Mucosa of descending colon (tissue), 3 donors: Measurements from ENCODE around the gene E4F1. TPM values are rescaled to one million over a fixed set of nuclear protein-coding genes. Genes with fewer than 3 reads are reported as not detected.

Experiments used
- ATAC-seq: fragments of 200-7000 bp; cut with Tn5 transposase; one replicate; pipeline ENCODE4 v1.9.1; 2020; ENCODE audit warnings: mild to moderate bottlenecking, moderate library complexity
- DNase-seq, 3 donors: peaks; one replicate each; pipeline ENCODE4 v3.0.0-alpha.2; 2020
- H3K36me3 ChIP-seq: fragments of 200-600 bp; one replicate; pipeline ENCODE4 v1.8.0; 2021; ENCODE audit warnings: low read depth, mild to moderate bottlenecking
- H3K4me1 ChIP-seq: fragments of 200-600 bp; one replicate; pipeline ENCODE4 v1.8.0; 2021; ENCODE audit warnings: low read depth, mild to moderate bottlenecking
- H3K4me3 ChIP-seq: fragments of 200-600 bp; one replicate; pipeline ENCODE4 v1.8.0; 2021; ENCODE audit warnings: mild to moderate bottlenecking
- H3K9me3 ChIP-seq: fragments of 200-600 bp; one replicate; pipeline ENCODE4 v1.8.0; 2021; ENCODE audit warnings: mild to moderate bottlenecking
- CTCF ChIP-seq: fragments of 200-600 bp; IDR thresholded peaks from one replicate; pipeline ENCODE4 v1.8.0; 2022; ENCODE audit warnings: antibody characterized with exemption, mild to moderate bottlenecking
- intact Hi-C, 2 donors: fragments of 100-400 bp; cut with DNase I in 1 of 2; cut with micrococcal nuclease in 1 of 2; formaldehyde crosslinking; loops; one replicate each; pipeline versions ENCODE4 v1.11.0 to v1.11.1; 2022; cut with DNase I, micrococcal nuclease
- total RNA-seq, 3 donors: library from RNA; stranded (reverse); fragmentation: NEBNext Ultra II Directional in 2 of 3; extraction: Animal tissue kit (Norgen Biotek cat#: 25700) in 2 of 3; gene quantifications; one replicate each; pipeline versions ENCODE4 v1.2.1 to v1.2.4, GENCODE V29; 2021 to 2023
- donor health status: DM: no; HTN: no; CAD: no; lungs with moderate emphysema.
- donor health status: DM: no; HTN: no; CAD: no.
- donor health status: DM: no; HTN: yes; CAD: no.

Gene E4F1
- total RNA-seq, 3 donors from 2014 or later: 23.5 to 28.3 (median 24.2) TPM

DNA sequence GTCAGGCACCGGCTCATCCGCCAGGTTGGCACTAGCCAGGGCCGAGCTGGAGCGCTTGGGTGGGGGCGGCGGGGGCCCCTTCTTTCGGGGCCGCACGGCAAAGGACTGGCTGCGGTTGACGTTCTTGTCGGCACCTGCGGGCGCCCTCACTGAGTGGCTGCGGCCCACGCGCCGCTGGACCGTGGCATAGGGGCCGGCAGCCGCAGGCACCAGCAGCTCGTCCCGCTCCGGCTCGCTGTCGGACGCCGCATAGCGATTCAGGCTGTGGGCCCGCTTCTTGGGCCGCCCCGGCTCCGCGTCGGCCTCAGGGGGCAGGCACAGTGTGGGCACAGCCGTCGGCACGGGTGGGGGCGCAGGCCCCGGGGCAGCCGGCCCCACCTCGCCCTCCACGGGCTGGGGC is 42.9 kb upstream of the E4F1 start:
- no peak overlapping the region for H3K4me3 ChIP-seq
- H3K4me1 ChIP-seq: no peaks in the 10 kb centered on the region
- no peaks in the 10 kb centered on the region for H3K9me3 ChIP-seq
- peaks cover 3% of the 10 kb centered on the region for H3K36me3 ChIP-seq
- intact Hi-C loops: no loop called here
- DNase-seq: no peak
- no peak for ATAC-seq
- TF ChIP-seq CTCF: no peak

GRCh38 chr16:2180962-2181923 is 42.1 kb upstream of the E4F1 start:
- H3K36me3 ChIP-seq: peaks cover 3% of the 10 kb centered on the region
- no peak for TF ChIP-seq CTCF
- DNase-seq: no peak
- H3K4me3 ChIP-seq: no peak overlapping the region
- H3K4me1 ChIP-seq: no peaks in the 10 kb centered on the region
- intact Hi-C loops: no loop called here
- H3K9me3 ChIP-seq: no peaks in the 10 kb centered on the region
- no peak for ATAC-seq

DNA sequence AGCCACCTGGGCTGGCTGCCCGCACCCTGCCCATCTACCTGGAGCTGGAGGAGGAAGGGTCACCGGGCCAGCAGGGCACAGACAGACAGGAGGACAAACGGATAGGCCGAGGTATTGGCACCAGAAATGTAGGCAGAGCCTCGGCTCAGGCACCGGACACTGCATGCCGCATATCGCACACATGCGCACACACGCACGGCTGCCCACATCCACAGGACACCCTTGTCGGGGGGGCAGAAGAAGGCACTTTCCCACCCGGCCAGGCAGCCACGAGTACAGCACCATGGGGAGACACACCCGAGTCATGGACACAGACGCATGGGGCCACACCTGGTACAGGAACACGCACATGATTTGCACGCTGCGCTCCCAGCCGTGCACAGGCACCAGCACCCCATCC is 41.4 kb upstream of the E4F1 start:
- Histone ChIP-seq H3K36me3 (no peaks in the 10 kb centered on the region), H3K4me1 (no peaks in the 10 kb centered on the region), H3K9me3 (no peaks in the 10 kb centered on the region), H3K4me3 (no peak overlapping the region)
- DNase-seq: no peak
- intact Hi-C loops: no loop called here
- no peak for ATAC-seq
- TF ChIP-seq CTCF: no peak

- ATAC-seq: no peak
- intact Hi-C loops: no loop called here
- H3K4me3 ChIP-seq: no peak overlapping the region
Observed at GRCh38 chr16:2183671-2184070, 39.7 kb upstream of the E4F1 start.

DNA sequence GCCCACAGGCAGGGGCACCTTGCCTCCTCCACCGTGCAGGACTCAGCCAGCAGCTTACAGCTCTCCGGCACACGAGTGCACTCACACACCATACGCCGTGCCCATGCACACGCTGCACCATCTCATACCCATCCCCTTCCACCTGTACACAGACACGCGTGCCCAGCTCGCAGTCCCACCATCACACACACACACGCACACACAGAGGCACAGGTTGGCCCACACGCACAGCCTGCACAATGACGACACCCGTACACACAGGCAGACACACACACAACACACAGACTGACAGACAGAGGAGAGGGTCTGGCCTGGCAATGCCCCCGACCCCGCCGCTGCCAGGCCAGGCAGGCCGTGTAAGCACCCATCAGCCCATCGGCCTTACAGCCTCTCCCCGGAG is 39.0 kb upstream of the E4F1 start:
- DNase-seq: no peak
- Histone ChIP-seq H3K36me3 (no peaks in the 10 kb centered on the region), H3K4me1 (no peaks in the 10 kb centered on the region), H3K4me3 (no peak overlapping the region), H3K9me3 (no peaks in the 10 kb centered on the region)
- ATAC-seq: no peak
- intact Hi-C loops: no loop called here
- TF ChIP-seq CTCF: no peak

More at GRCh38 chr16:2183671-2184070, 39.7 kb upstream of the E4F1 start:
- no peaks in the 10 kb centered on the region for H3K4me1 ChIP-seq
- no peak for TF ChIP-seq CTCF
- no peaks in the 10 kb centered on the region for H3K9me3 ChIP-seq
- DNase-seq: no peak
- H3K36me3 ChIP-seq: no peaks in the 10 kb centered on the region
